SU-DHL-6 (cell line): ENCODE results near the gene CENPF.

Experiments used
- CTCF ChIP-seq: fragments of 200-600 bp; sonication (generic); IDR thresholded peaks from one replicate; pipeline ENCODE4 v1.5.1; 2017; ENCODE audit warnings: antibody characterized with exemption, mild to moderate bottlenecking, low read length, moderate library complexity; ENCODE audit not compliant: insufficient read depth, poor library complexity, severe bottlenecking
- EZH2phosphoT487 ChIP-seq: fragments of 200-600 bp; sonication (generic), shearing (Covaris generic); conservative IDR thresholded peaks from 2 replicates; pipeline ENCODE4 v1.6.1; 2018; ENCODE audit warnings: mild to moderate bottlenecking, antibody characterized with exemption, low read length, moderate library complexity, mixed read lengths

- no peak for TF ChIP-seq CTCF
- TF ChIP-seq EZH2phosphoT487: no peak
These were observed 106.2 kb downstream of the CENPF start for GRCh38 chr1:214709241-214709640.
